ENCODE data around the gene SLCO4A1. TPM values are rescaled to one million over a fixed set of nuclear protein-coding genes. Genes with fewer than 3 reads are reported as not detected.

Gene SLCO4A1
- total and polyA plus RNA-seq, 7 donors, result 3.6 to 26.3 (median 5.7) TPM

DNA sequence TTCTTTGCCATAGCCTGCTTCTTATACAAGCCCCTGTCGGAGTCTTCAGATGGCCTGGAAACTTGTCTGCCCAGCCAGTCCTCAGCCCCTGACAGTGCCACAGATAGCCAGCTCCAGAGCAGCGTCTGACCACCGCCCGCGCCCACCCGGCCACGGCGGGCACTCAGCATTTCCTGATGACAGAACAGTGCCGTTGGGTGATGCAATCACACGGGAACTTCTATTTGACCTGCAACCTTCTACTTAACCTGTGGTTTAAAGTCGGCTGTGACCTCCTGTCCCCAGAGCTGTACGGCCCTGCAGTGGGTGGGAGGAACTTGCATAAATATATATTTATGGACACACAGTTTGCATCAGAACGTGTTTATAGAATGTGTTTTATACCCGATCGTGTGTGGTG, 29.5 kb downstream of the SLCO4A1 start:
- H3K4me3 ChIP-seq, result no peak overlapping the region
- intact Hi-C loops (cut with DNase I), result no loop called here
- H3K27ac ChIP-seq, result no peak overlapping the region
- WGBS, 2 donors, result 84 to 86% methylated on average over 15 of the region's 15 CpGs
- no peaks in the 10 kb centered on the region for H3K36me3 ChIP-seq
- H3K27me3 ChIP-seq, result no peaks in the 10 kb centered on the region
- no peaks in the 10 kb centered on the region for H3K9me3 ChIP-seq
- no peak for TF ChIP-seq CTCF (IDR thresholded peaks at IDR 0.05)
- no peak for TF ChIP-seq EP300 (IDR thresholded peaks at IDR 0.05)
- no peak for TF ChIP-seq POLR2A (IDR thresholded peaks at IDR 0.05)
- no peak for TF ChIP-seq POLR2AphosphoS5 (IDR thresholded peaks at IDR 0.05)
- H3K4me1 ChIP-seq, result peaks cover 0 to 5% (median 2%) of the 10 kb centered on the region in 4 donors
- DNase-seq, result no peak

- Histone ChIP-seq H3K27ac (no peak overlapping the region), H3K9me3 (no peaks in the 10 kb centered on the region), H3K4me1 (no peaks in the 10 kb centered on the region), H3K4me3 (no peak overlapping the region), H3K36me3 (no peaks in the 10 kb centered on the region), H3K27me3 (no peaks in the 10 kb centered on the region)
- whole genome bisulfite sequencing, 2 donors, result 91 to 93% methylated on average over 11 of the region's 11 CpGs
- no peak for TF ChIP-seq POLR2AphosphoS5 (IDR thresholded peaks at IDR 0.05)
- intact Hi-C loops (cut with DNase I), result no loop called here
- no peak for DNase-seq
These were observed 32.1 kb downstream of the SLCO4A1 start for GRCh38 chr20:62674370-62674769.

- Histone ChIP-seq H3K36me3 (no peaks in the 10 kb centered on the region), H3K4me3 (no peak overlapping the region), H3K9me3 (peaks cover 0 to 3% (median under 1%) of the 10 kb centered on the region in 4 donors), H3K4me1 (no peaks in the 10 kb centered on the region), H3K27me3 (no peaks in the 10 kb centered on the region), H3K27ac (no peak overlapping the region)
- intact Hi-C loops (cut with DNase I), result no loop called here
- TF ChIP-seq POLR2AphosphoS5 (IDR thresholded peaks at IDR 0.05) (no peak), POLR2A (IDR thresholded peaks at IDR 0.05) (no peak), CTCF (IDR thresholded peaks at IDR 0.05) (no peak), EP300 (IDR thresholded peaks at IDR 0.05) (no peak)
- no peak for DNase-seq
- WGBS, 2 donors, result 89 to 91% methylated on average over 25 of the region's 25 CpGs
These were observed 33.0 kb downstream of the SLCO4A1 start for GRCh38 chr20:62675156-62675876.

GRCh38 chr20:62675877-62676260, 33.6 kb downstream of the SLCO4A1 start:
- WGBS, 2 donors, result 90% methylated on average over 14 of the region's 14 CpGs
- Histone ChIP-seq H3K27ac (no peak overlapping the region), H3K4me1 (no peaks in the 10 kb centered on the region), H3K9me3 (peaks cover 0 to 3% (median under 1%) of the 10 kb centered on the region in 4 donors), H3K36me3 (no peaks in the 10 kb centered on the region), H3K4me3 (no peak overlapping the region), H3K27me3 (no peaks in the 10 kb centered on the region)
- DNase-seq, result no peak
- intact Hi-C loops (cut with DNase I), result no loop called here
- no peak for TF ChIP-seq CTCF (IDR thresholded peaks at IDR 0.05)

DNA sequence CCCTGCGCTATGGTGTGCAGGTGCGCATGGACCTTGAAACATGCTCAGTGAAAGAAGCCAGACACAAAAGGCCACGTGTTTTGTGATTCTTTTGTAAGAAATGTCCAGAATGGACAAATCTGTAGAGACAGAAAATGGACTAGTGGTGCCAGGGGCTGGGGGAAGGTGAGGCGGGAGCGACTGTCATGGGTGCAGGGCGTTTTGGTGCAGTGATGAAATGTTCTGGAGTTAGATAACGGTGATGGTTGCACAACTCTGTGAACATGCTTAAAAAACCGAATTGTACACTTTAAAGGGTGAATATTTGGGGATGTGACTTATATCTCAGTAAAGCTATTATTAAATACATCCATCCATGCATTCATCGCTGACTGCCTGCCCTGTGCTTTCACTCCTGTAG, 34.7 kb downstream of the SLCO4A1 start:
- H3K27ac ChIP-seq, result no peak overlapping the region
- H3K36me3 ChIP-seq, result no peaks in the 10 kb centered on the region
- no peaks in the 10 kb centered on the region for H3K27me3 ChIP-seq
- intact Hi-C loops (cut with DNase I), result no loop called here
- no peak for DNase-seq
- 90% methylated on average over 9 of the region's 9 CpGs for WGBS, 2 donors
- peaks cover 0 to 3% (median under 1%) of the 10 kb centered on the region in 4 donors for H3K9me3 ChIP-seq
- no peaks in the 10 kb centered on the region for H3K4me1 ChIP-seq
- TF ChIP-seq CTCF (IDR thresholded peaks at IDR 0.05) (no peak), EP300 (IDR thresholded peaks at IDR 0.05) (no peak), POLR2A (IDR thresholded peaks at IDR 0.05) (no peak), POLR2AphosphoS5 (IDR thresholded peaks at IDR 0.05) (no peak)
- H3K4me3 ChIP-seq, result no peak overlapping the region

Measured in sigmoid colon (tissue), 7 donors.